ENCODE results near the gene BST2. TPM values are rescaled to one million over a fixed set of nuclear protein-coding genes. Genes with fewer than 3 reads are reported as not detected.

BST2 gene
- total and polyA plus RNA-seq, 2 of the 8 experiments (the other 6 are each of a cell fraction or from before 2014, with no cell fraction given): 18.1 to 72.8 TPM

GRCh38 chr19:17401628-17402027 lies 3.8 kb downstream of the BST2 start:
- no peak overlapping the region for H3K4me3 ChIP-seq (ENCODE audit: extremely low read depth in 1 of 4, insufficient read depth in 2 of 4, low read depth in 3 of 4, low read length in 4 of 4)
- no peak for FAIRE-seq
- H2BK120ac ChIP-seq (replicated peaks; ENCODE audit: low read depth, low read length): no peak overlapping the region
- H3K4ac ChIP-seq (replicated peaks; ENCODE audit: insufficient read length, low read depth, low read length): no peak overlapping the region
- H2BK15ac ChIP-seq (ENCODE audit: low read length): no peak overlapping the region
- H3K23me2 ChIP-seq (ENCODE audit: low read depth, low read length): peaks cover 10% of the 10 kb centered on the region; the same call in 1 of the 2 replicates
- H3K79me1 ChIP-seq (ENCODE audit: low read depth, low read length): no peaks in the 10 kb centered on the region; the same call in 1 of the 2 replicates
- H3K27ac ChIP-seq (ENCODE audit: low read depth, low read length): no peak overlapping the region
- no peak overlapping the region for H2BK5ac ChIP-seq (ENCODE audit: low read depth, low read length)
- ChIA-PET CTCF (ENCODE audit: partially characterized antibody) (interaction anchor here (0.6 to 1.8 kb wide), 2 partner anchors 17 to 29 kb away, joined by 3 to 6 read pairs; no protein-coding TSS in a partner anchor), POLR2A (ENCODE audit: partially characterized antibody) (interaction anchor here (0.7 to 1.6 kb wide), 3 partner anchors 9 to 99 kb away, joined by 3 to 10 read pairs (median 7); no protein-coding TSS in a partner anchor)
- no peak overlapping the region for H3K18ac ChIP-seq (ENCODE audit: extremely low read depth, low read length)
- no peak overlapping the region for H3K14ac ChIP-seq (ENCODE audit: insufficient read length)
- peaks cover 4 to 23% (median 13%) of the 10 kb centered on the region in 4 experiments for H3K4me1 ChIP-seq (replicated peaks in 1 of 4; ENCODE audit: control insufficient read depth in 3 of 4, insufficient read depth in 4 of 4, low read length in 3 of 4)
- H3K9ac ChIP-seq (replicated peaks in 1 of 4; ENCODE audit: extremely low read depth in 1 of 4, low read depth in 3 of 4, low read length in 3 of 4): no peak overlapping the region
- H3K4me2 ChIP-seq (ENCODE audit: insufficient read depth in 1 of 2, low read depth in 2 of 2, low read length in 2 of 2): no peak overlapping the region
- no peaks in the 10 kb centered on the region; a peak in 1 of 7 replicates for H3K27me3 ChIP-seq (replicated peaks in 1 of 4; ENCODE audit: control insufficient read depth in 3 of 4, extremely low read depth in 1 of 4, insufficient read depth in 3 of 4, low read length in 3 of 4)
- peaks cover 0 to 4% of the 10 kb centered on the region in 2 experiments; a peak in 1 of 4 replicates for H3K79me2 ChIP-seq (ENCODE audit: control insufficient read depth in 1 of 2, insufficient read depth in 2 of 2, low read length in 2 of 2)
- no peaks in the 10 kb centered on the region for H4K20me1 ChIP-seq (replicated peaks in 1 of 2; ENCODE audit: control insufficient read depth in 1 of 2, insufficient read depth in 2 of 2, low read length in 2 of 2)
- DNase-seq (ENCODE audit: low read depth in 1 of 2, low spot score in 2 of 2): no peak
- WGBS, 2 experiments (ENCODE audit: extremely low coverage in 1 of 2, insufficient coverage in 1 of 2, insufficient read length in 1 of 2, insufficient replicate concordance in 2 of 2, low coverage in 1 of 2, low lambda C conversion rate in 2 of 2, missing lambda C conversion rate in 1 of 2): 90% methylated on average over 6 of the region's 6 CpGs; no CpG with 5 or more reads in 1 of the 2 experiments
- H4K8ac ChIP-seq (ENCODE audit: extremely low read depth, insufficient read depth, low read length): no peak overlapping the region
- no peak overlapping the region for H4K5ac ChIP-seq (ENCODE audit: insufficient read length, low read depth, low read length)
- no peak overlapping the region for H3K56ac ChIP-seq (replicated peaks; ENCODE audit: insufficient read length, low read depth, low read length)
- H2BK12ac ChIP-seq (ENCODE audit: low read depth, low read length): no peak overlapping the region
- peaks cover 0 to 20% (median 1%) of the 10 kb centered on the region in 4 experiments; a peak in 4 of 8 replicates for H3K36me3 ChIP-seq (ENCODE audit: control insufficient read depth in 2 of 4, insufficient read depth in 4 of 4, low read length in 3 of 4)
- H3K23ac ChIP-seq (ENCODE audit: insufficient read length): no peak overlapping the region
- no peak overlapping the region for H4K91ac ChIP-seq (replicated peaks; ENCODE audit: insufficient read length, low read length)
- TF ChIP-seq TBP (IDR thresholded peaks at IDR 0.05; ENCODE audit: low read depth, low read length) (no peak), RAD21 (IDR thresholded peaks at IDR 0.05 in 1 of 2, conservative IDR thresholded peaks at IDR 0.05 in 1 of 2; ENCODE audit: low read depth in 2 of 2, low read length in 2 of 2) (no peak), KDM1A (IDR thresholded peaks at IDR 0.05; ENCODE audit: borderline replicate concordance, low read length) (no peak), EZH2 (IDR thresholded peaks at IDR 0.05; ENCODE audit: low read depth, low read length, severe bottlenecking) (no peak), NRF1 (IDR thresholded peaks at IDR 0.05; ENCODE audit: low read depth, low read length) (no peak), RBBP5 (IDR thresholded peaks at IDR 0.05; ENCODE audit: borderline replicate concordance, low read depth, low read length) (no peak), HDAC2 (IDR thresholded peaks at IDR 0.05; ENCODE audit: borderline replicate concordance in 1 of 2, low read depth in 2 of 2, low read length in 2 of 2) (no peak), CBX5 (IDR thresholded peaks at IDR 0.05; ENCODE audit: low read depth, low read length) (no peak), GABPA (IDR thresholded peaks at IDR 0.05; ENCODE audit: borderline replicate concordance, insufficient read depth, low read length) (no peak)
- no peak overlapping the region for H2AK5ac ChIP-seq (ENCODE audit: low read depth, low read length)
- no peak overlapping the region for H2AFZ ChIP-seq (ENCODE audit: low read length)
- no peaks in the 10 kb centered on the region for H3K9me3 ChIP-seq (ENCODE audit: insufficient read depth in 2 of 2, low read depth in 1 of 2, low read length in 1 of 2)
- H2BK20ac ChIP-seq (ENCODE audit: low read length): no peak overlapping the region

Data from H1 (cell line).